PFSK-1 (cell line): Measurements from ENCODE around the gene OR4D2.

Experiments used
- FOXP2 ChIP-seq: optimal IDR thresholded peaks from 2 replicates; pipeline ENCODE3; 2011; ENCODE audit warnings: borderline replicate concordance, control low read depth, inconsistent platforms; ENCODE audit not compliant: insufficient read depth; ENCODE audit errors: extremely low read length, extremely low read depth
- POLR2AphosphoS5 ChIP-seq: IDR thresholded peaks from 2 replicates; pipeline ENCODE4 v1.6.1; 2012; ENCODE audit warnings: low read depth, mild to moderate bottlenecking, control low read depth, low read length, moderate library complexity
- SIN3A ChIP-seq: IDR thresholded peaks from 2 replicates; pipeline ENCODE4 v1.6.1; 2012; ENCODE audit warnings: mild to moderate bottlenecking, low read length, moderate library complexity, borderline replicate concordance; ENCODE audit not compliant: insufficient read depth
- TAF1 ChIP-seq: IDR thresholded peaks from 2 replicates; pipeline ENCODE4 v1.6.1; 2012; ENCODE audit warnings: low read length, control low read depth, borderline replicate concordance; ENCODE audit not compliant: insufficient read depth

- no peak for TF ChIP-seq TAF1
- no peak for TF ChIP-seq FOXP2
- no peak for TF ChIP-seq POLR2AphosphoS5
- no peak for TF ChIP-seq SIN3A
Observed at GRCh38 chr17:58204796-58205195, 38.0 kb downstream of the OR4D2 start.
